Right lobe of liver (tissue), 4 donors: ENCODE results near the gene B3GAT1.

Source experiments
- CTCF ChIP-seq, 4 donors: fragments of 200-600 bp in 3 of 4; fragments of 450-650 bp in 1 of 4; IDR thresholded peaks; one replicate each; pipeline versions ENCODE4 v1.5.1 to v1.8.0; 2016 to 2022; ENCODE audit warnings: antibody characterized with exemption in 4 of 4, mild to moderate bottlenecking in 2 of 4
- POLR2A ChIP-seq: fragments of 450-650 bp; IDR thresholded peaks from one replicate; pipeline ENCODE4 v1.6.1; 2017; ENCODE audit warnings: antibody characterized with exemption, mild to moderate bottlenecking
- donor health status: DM: no; HTN: no; CAD: no.
- donor health status: DM: no; HTN: no; CAD: no.
- donor health status: DM: no; HTN: yes; CAD: no.

- no peak for TF ChIP-seq CTCF (IDR thresholded peaks at IDR 0.05)
- no peak for TF ChIP-seq POLR2A
Observed at GRCh38 chr11:134367781-134368180, 44.3 kb downstream of the B3GAT1 start.
